ENCODE results near the gene TBC1D22B. TPM values are rescaled to one million over a fixed set of nuclear protein-coding genes. Genes with fewer than 3 reads are reported as not detected.
"Not testable (repeated sequence)": the region's sequence is repeated elsewhere in the genome, so short reads cannot be mapped to it uniquely, and the experiment has no call there.

The TBC1D22B gene
- total RNA-seq, 4 donors from 2014 or later, result 14.2 to 19.6 (median 18.4) TPM

DNA sequence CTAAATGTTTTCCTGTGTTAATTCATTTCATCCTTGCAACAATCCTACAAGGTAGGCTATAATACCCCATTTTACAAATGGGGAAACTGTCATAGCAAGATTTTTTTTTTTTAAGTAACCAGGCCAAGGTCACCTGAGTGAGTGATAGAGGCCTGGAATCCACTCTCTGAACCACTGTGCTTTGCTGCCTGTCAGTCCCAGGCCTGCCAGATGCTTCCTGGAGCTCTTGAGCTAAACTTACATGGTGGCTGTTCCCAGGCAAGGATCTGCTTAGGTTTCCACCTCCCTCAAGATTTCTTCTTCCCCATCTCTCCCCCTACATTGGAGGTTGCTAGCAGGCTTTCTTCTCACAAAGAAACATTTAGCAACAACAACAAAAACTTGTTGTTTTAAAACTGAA lies 63.5 kb downstream of the TBC1D22B start:
- H3K36me3 ChIP-seq, result peaks cover 68% of the 10 kb centered on the region
- no peak overlapping the region for H3K27ac ChIP-seq
- no peak for DNase-seq (ENCODE audit: low spot score in 2 of 2)
- no peaks in the 10 kb centered on the region for H3K4me1 ChIP-seq
- TF ChIP-seq EP300 (IDR thresholded peaks at IDR 0.05), result no peak
- no peak for TF ChIP-seq POLR2A (IDR thresholded peaks at IDR 0.05)
- TF ChIP-seq, protein P1, sequence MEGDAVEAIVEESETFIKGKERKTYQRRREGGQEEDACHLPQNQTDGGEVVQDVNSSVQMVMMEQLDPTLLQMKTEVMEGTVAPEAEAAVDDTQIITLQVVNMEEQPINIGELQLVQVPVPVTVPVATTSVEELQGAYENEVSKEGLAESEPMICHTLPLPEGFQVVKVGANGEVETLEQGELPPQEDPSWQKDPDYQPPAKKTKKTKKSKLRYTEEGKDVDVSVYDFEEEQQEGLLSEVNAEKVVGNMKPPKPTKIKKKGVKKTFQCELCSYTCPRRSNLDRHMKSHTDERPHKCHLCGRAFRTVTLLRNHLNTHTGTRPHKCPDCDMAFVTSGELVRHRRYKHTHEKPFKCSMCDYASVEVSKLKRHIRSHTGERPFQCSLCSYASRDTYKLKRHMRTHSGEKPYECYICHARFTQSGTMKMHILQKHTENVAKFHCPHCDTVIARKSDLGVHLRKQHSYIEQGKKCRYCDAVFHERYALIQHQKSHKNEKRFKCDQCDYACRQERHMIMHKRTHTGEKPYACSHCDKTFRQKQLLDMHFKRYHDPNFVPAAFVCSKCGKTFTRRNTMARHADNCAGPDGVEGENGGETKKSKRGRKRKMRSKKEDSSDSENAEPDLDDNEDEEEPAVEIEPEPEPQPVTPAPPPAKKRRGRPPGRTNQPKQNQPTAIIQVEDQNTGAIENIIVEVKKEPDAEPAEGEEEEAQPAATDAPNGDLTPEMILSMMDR (IDR thresholded peaks at IDR 0.05), result no peak
- TF ChIP-seq POLR2AphosphoS5 (IDR thresholded peaks at IDR 0.05), result no peak
- no peak overlapping the region for H3K4me3 ChIP-seq
- no peaks in the 10 kb centered on the region for H3K9me3 ChIP-seq
- no peaks in the 10 kb centered on the region for H3K27me3 ChIP-seq

DNA sequence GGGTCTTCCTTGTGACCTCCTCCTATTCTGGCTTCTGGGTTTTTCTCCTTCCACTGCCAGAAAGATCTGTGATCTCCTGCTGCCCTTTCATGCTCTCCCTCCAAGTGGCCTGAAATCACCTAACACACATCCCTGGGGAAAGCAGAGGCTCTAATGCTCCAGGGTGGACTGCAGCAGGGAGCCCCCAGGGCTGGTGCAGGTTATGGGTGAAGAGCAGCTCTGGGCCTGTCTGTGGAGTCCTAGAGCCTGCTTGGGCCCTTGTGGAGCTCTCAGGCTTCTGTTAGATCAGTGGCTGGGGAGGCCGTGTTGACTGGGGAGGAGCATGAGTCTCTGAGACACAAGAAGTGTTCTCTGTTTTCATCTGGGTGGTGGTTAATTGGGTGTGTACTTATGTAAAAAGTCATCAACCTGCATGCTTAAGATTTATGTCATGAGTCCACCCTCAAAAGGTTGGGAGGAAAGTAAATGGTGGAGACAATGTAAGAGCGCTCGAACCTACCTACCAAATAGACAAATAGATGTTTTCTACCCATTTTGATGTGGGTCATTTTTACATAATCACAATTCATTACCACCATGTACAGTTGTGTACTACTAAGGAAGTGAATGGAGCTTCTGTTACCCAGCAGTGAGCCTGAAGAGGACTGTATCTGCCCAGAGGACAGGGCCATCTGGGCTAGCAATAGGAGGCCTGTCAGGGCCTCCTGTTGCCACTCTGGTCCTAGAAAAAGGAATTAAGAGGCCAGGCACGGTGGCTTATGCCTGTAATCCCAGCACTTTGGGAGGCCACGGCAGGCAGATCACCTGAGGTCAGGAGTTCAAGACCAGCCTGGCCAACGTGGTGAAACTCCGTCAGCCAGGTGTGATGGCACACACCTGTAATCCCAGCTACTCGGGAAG lies 64.2 kb downstream of the TBC1D22B start:
- Histone ChIP-seq H3K4me1 (no peaks in the 10 kb centered on the region), H3K9me3 (no peaks in the 10 kb centered on the region), H3K4me3 (no peak overlapping the region), H3K27ac (no peak overlapping the region), H3K36me3 (peaks cover 61% of the 10 kb centered on the region), H3K27me3 (no peaks in the 10 kb centered on the region)
- no peak for DNase-seq (ENCODE audit: low spot score in 2 of 2)
- 84% methylated on average over 8 of the region's 8 CpGs for WGBS
- TF ChIP-seq, protein P1 (IDR thresholded peaks at IDR 0.05), result no peak
- TF ChIP-seq POLR2A (IDR thresholded peaks at IDR 0.05) (no peak), EP300 (IDR thresholded peaks at IDR 0.05) (no peak), POLR2AphosphoS5 (IDR thresholded peaks at IDR 0.05) (no peak)

DNA sequence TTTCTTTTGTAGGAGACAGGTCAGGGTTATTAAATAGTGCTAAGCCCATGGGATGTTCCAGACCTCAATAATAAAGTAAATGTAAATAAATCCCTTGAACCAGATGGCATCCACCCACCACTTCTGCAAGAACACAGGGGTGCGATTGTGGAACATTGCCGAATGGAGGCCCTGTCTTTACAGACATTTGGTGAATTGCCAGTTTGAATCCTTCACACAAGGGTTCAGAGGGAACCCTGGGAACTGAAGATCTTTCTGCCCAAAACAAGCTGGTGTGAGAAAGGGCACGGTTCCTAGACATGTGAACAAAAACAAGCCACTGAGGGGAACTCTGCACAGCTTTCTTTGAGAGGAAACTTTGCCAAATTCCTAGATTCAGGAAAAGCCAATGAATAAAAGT lies 66.0 kb downstream of the TBC1D22B start:
- no peak for DNase-seq (ENCODE audit: low spot score in 2 of 2)
- H3K36me3 ChIP-seq, result peaks cover 44% of the 10 kb centered on the region
- H3K4me1 ChIP-seq, result no peaks in the 10 kb centered on the region
- WGBS, result 49% methylated on average over 3 of the region's 3 CpGs
- no peak overlapping the region for H3K4me3 ChIP-seq
- H3K27ac ChIP-seq, result no peak overlapping the region
- no peak for TF ChIP-seq POLR2A (IDR thresholded peaks at IDR 0.05)
- TF ChIP-seq POLR2AphosphoS5 (IDR thresholded peaks at IDR 0.05), result no peak
- TF ChIP-seq EP300 (IDR thresholded peaks at IDR 0.05), result no peak
- TF ChIP-seq, protein P1 (IDR thresholded peaks at IDR 0.05), result no peak
- no peaks in the 10 kb centered on the region for H3K9me3 ChIP-seq
- no peaks in the 10 kb centered on the region for H3K27me3 ChIP-seq

DNA sequence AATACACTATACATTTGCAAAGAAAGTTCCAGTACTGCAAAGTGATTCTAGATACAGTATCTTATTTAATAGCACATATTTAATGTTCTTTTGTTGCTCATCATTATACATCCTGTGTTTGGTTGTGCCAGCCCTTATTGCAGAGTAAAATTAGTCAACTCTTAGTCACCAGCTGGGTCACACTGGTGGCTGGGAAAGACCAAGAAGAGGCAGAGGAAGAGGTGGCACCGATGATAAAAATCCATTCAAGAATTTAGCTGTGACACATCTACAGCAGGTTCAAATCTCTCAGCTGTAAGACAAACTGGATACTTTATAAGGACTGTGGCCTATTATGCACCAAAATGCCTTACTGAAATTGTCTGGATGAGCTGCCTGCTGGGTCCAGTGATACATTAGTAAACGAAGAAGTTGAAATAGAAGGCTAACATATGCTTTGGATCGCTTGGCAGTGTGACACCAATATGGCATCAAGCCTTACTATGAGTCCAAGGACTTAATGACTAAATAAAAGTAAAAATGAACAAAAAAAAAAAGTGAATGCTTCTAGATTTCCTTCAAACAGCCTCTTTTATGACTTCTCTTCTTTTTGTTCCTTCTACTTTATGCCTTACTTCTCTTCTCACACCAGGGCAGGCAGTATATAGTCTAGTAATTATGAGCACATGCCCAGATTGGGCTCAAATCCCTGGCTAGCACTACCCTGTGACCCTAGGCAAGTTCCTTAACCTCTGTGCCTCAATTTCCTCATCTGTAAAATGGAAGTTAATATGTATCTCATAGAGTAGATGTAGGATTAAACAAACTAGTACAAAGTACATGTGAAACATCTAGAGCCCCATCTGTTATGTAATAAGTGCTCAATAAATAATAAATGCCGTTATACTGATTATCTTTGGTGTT lies 66.8 kb downstream of the TBC1D22B start:
- no peak overlapping the region for H3K27ac ChIP-seq
- H3K4me1 ChIP-seq, result no peaks in the 10 kb centered on the region

DNA sequence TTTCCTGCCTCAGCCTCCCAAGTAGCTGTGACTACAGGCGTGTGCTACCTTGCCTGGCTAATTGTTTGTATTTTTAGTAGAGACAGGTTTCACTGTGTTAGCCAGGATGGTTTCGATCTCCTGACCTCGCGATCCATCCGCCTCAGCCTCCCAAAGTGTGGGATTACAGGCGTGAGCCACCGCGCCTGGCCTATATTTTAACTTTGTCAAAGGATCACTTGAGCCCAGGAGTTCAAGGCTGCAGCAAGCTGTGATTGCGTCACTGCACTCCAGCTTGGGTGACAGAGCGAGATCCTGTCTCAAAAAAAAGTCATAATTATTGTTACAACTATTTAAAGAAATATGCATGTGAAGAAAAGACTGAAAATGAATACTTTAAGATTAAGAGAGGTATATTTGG lies 72.8 kb downstream of the TBC1D22B start:
- not testable (repeated sequence) for H3K4me3 ChIP-seq; H3K9me3 ChIP-seq; H3K4me1 ChIP-seq; H3K27me3 ChIP-seq; H3K27ac ChIP-seq; DNase-seq (ENCODE audit: low spot score in 2 of 2)
- 95% methylated on average over 10 of the region's 10 CpGs for WGBS
- H3K36me3 ChIP-seq, result peaks cover 36% of the 10 kb centered on the region

More for the DNA sequence above, 66.8 kb downstream of the TBC1D22B start:
- H3K27me3 ChIP-seq, result no peaks in the 10 kb centered on the region
- WGBS, result 81% methylated on average over 4 of the region's 4 CpGs
- no peaks in the 10 kb centered on the region for H3K9me3 ChIP-seq
- DNase-seq (ENCODE audit: low spot score in 2 of 2), result no peak
- no peak overlapping the region for H3K4me3 ChIP-seq
- TF ChIP-seq, protein P1 (IDR thresholded peaks at IDR 0.05), result no peak
- TF ChIP-seq POLR2AphosphoS5 (IDR thresholded peaks at IDR 0.05) (no peak), POLR2A (IDR thresholded peaks at IDR 0.05) (no peak), EP300 (IDR thresholded peaks at IDR 0.05) (no peak)
- peaks cover 39% of the 10 kb centered on the region for H3K36me3 ChIP-seq
